Astrocyte (in vitro differentiated cells and primary cell): Measurements from ENCODE around the gene RAMP2. TPM values are rescaled to one million over a fixed set of nuclear protein-coding genes. Genes with fewer than 3 reads are reported as not detected.

Experiments
- DNase-seq: peaks from one replicate; pipeline ENCODE4 v3.0.0-alpha.2; 2010; ENCODE audit warnings: low read depth
- FAIRE-seq: peaks from 2 replicates; lab custom pipeline; 2011; peaks lifted over from hg19 to GRCh38; lab: Jason Lieb, UNC
- H2AFZ ChIP-seq: 2 replicates; pipeline ENCODE4 v1.6.0; 2012; ENCODE audit warnings: low read depth, low read length, inconsistent platforms
- H3K27ac ChIP-seq: 2 replicates; pipeline ENCODE4 v1.5.1; 2011; ENCODE audit warnings: low read depth, low read length, inconsistent platforms
- H3K27me3 ChIP-seq: 2 replicates; pipeline ENCODE4 v1.6.0; 2011; ENCODE audit warnings: low read length, inconsistent platforms; ENCODE audit not compliant: insufficient read depth
- H3K36me3 ChIP-seq: 2 replicates; pipeline ENCODE4 v1.5.1; 2011; ENCODE audit warnings: low read length, inconsistent platforms; ENCODE audit not compliant: insufficient read depth
- H3K4me1 ChIP-seq: 2 replicates; pipeline ENCODE4 v1.5.1; 2011; ENCODE audit warnings: low read length, inconsistent platforms; ENCODE audit not compliant: insufficient read depth
- H3K4me2 ChIP-seq: 2 replicates; pipeline ENCODE4 v1.6.0; 2012; ENCODE audit warnings: low read length, inconsistent platforms
- H3K4me3 ChIP-seq: 2 replicates; pipeline ENCODE4 v1.5.1; 2011; ENCODE audit warnings: low read depth, mild to moderate bottlenecking, low read length, inconsistent platforms; ENCODE audit not compliant: insufficient read depth
- H3K79me2 ChIP-seq: 2 replicates; pipeline ENCODE4 v1.6.0; 2012; ENCODE audit warnings: mild to moderate bottlenecking, low read length, inconsistent platforms; ENCODE audit not compliant: insufficient read depth
- H3K9ac ChIP-seq: 2 replicates; pipeline ENCODE4 v1.6.0; 2012; ENCODE audit warnings: mild to moderate bottlenecking, low read length, inconsistent platforms
- H3K9me3 ChIP-seq: 2 replicates; pipeline ENCODE4 v1.5.1; 2012; ENCODE audit warnings: low read depth, mild to moderate bottlenecking, low read length, inconsistent platforms; ENCODE audit not compliant: insufficient read depth
- H4K20me1 ChIP-seq: 2 replicates; pipeline ENCODE4 v1.6.0; 2012; ENCODE audit warnings: low read length, inconsistent platforms; ENCODE audit not compliant: insufficient read depth
- H3K27ac Mint-ChIP-seq: one replicate; pipeline ENCODE4 v1.8.0; 2021; ENCODE audit warnings: mild to moderate bottlenecking, mixed read lengths; ENCODE audit not compliant: unreplicated experiment
- H3K27me3 Mint-ChIP-seq: one replicate; pipeline ENCODE4 v1.8.0; 2021; ENCODE audit warnings: low read depth, mixed read lengths; ENCODE audit not compliant: unreplicated experiment
- H3K36me3 Mint-ChIP-seq: one replicate; pipeline ENCODE4 v1.8.0; 2021; ENCODE audit warnings: low read depth, mixed read lengths; ENCODE audit not compliant: unreplicated experiment
- H3K4me1 Mint-ChIP-seq: one replicate; pipeline ENCODE4 v1.8.0; 2021; ENCODE audit warnings: low read depth, mixed read lengths; ENCODE audit not compliant: unreplicated experiment
- H3K4me3 Mint-ChIP-seq: one replicate; pipeline ENCODE4 v1.8.0; 2021; ENCODE audit warnings: mild to moderate bottlenecking, moderate library complexity, mixed read lengths; ENCODE audit not compliant: unreplicated experiment
- H3K9me3 Mint-ChIP-seq: one replicate; pipeline ENCODE4 v1.8.0; 2021; ENCODE audit warnings: mild to moderate bottlenecking, mixed read lengths; ENCODE audit not compliant: unreplicated experiment
- CTCF ChIP-seq: IDR thresholded peaks from 2 replicates; pipeline ENCODE4 v1.5.1; 2011; ENCODE audit warnings: low read depth, mild to moderate bottlenecking, inconsistent platforms, low read length, moderate library complexity; ENCODE audit not compliant: insufficient read depth
- EZH2 ChIP-seq: IDR thresholded peaks from 2 replicates; pipeline ENCODE4 v1.6.1; 2012; ENCODE audit warnings: mild to moderate bottlenecking, low read length, inconsistent platforms; ENCODE audit not compliant: insufficient read depth
- total RNA-seq: library from RNA; stranded (reverse); gene quantifications from 2 replicates; pipeline ENCODE4 v1.2.1, GENCODE V29; 2021

Gene RAMP2
- total RNA-seq, 1 donor from 2014 or later = 6.1 TPM

- no peak for DNase-seq
- peaks cover 13% of the 10 kb centered on the region for H3K36me3 Mint-ChIP-seq
These were observed 36.3 kb downstream of the RAMP2 start for GRCh38 chr17:42797067-42798007.

GRCh38 chr17:42798011-42798382 is 37.0 kb downstream of the RAMP2 start:
- peak overlapping the region; percentile 91 for H3K9ac ChIP-seq
- peak overlapping the region; percentile 97 for H3K4me3 ChIP-seq
- FAIRE-seq = no peak
- no peaks in the 10 kb centered on the region for H3K9me3 ChIP-seq
- peak overlapping the region; percentile 89 for H3K4me2 ChIP-seq
- H3K36me3 ChIP-seq = peaks cover 3% of the 10 kb centered on the region
- TF ChIP-seq CTCF (no peak), EZH2 (no peak)
- Mint-ChIP-seq H3K36me3 (peaks cover 13% of the 10 kb centered on the region), H3K27me3 (no peaks in the 10 kb centered on the region), H3K4me1 (peaks cover 7% of the 10 kb centered on the region), H3K4me3 (peak overlapping the region; percentile 94), H3K27ac (peak overlapping the region; percentile 84), H3K9me3 (no peaks in the 10 kb centered on the region)
- H3K27me3 ChIP-seq = peaks cover 3% of the 10 kb centered on the region
- peak overlapping the region; percentile 95 for H2AFZ ChIP-seq
- peaks cover 14% of the 10 kb centered on the region for H3K79me2 ChIP-seq
- no peaks in the 10 kb centered on the region for H4K20me1 ChIP-seq
- H3K27ac ChIP-seq = peak overlapping the region; percentile 65
- H3K4me1 ChIP-seq = peaks cover 16% of the 10 kb centered on the region
- DNase-seq = no peak

More at GRCh38 chr17:42797067-42798007, 36.3 kb downstream of the RAMP2 start:
- Histone ChIP-seq H3K79me2 (peaks cover 14% of the 10 kb centered on the region), H3K4me2 (peak overlapping the region; percentile 89), H3K4me1 (peaks cover 10% of the 10 kb centered on the region), H3K9me3 (no peaks in the 10 kb centered on the region), H4K20me1 (no peaks in the 10 kb centered on the region), H3K9ac (peak overlapping the region; percentile 91), H3K27ac (no peak overlapping the region), H3K27me3 (peaks cover 3% of the 10 kb centered on the region), H2AFZ (no peak overlapping the region), H3K4me3 (peak overlapping the region; percentile 97), H3K36me3 (peaks cover 3% of the 10 kb centered on the region)
- FAIRE-seq = no peak
- Mint-ChIP-seq H3K27ac (peak overlapping the region; percentile 84), H3K4me3 (peak overlapping the region; percentile 94), H3K9me3 (no peaks in the 10 kb centered on the region), H3K4me1 (peaks cover 7% of the 10 kb centered on the region), H3K27me3 (no peaks in the 10 kb centered on the region)
- no peak for TF ChIP-seq EZH2
- no peak for TF ChIP-seq CTCF
